Measurements from ENCODE around the gene STRN3. TPM values are rescaled to one million over a fixed set of nuclear protein-coding genes. Genes with fewer than 3 reads are reported as not detected.

STRN3 gene
- total RNA-seq, 6 donors from 2014 or later, result 21.9 to 61.4 (median 29.4) TPM

- WGBS, 2 donors, result 67 to 82% methylated on average over 20 of the region's 20 CpGs
- Histone ChIP-seq H3K36me3 (no peaks in the 10 kb centered on the region), H3K27me3 (peaks cover 0 to 27% (median 13%) of the 10 kb centered on the region in 4 donors), H3K9me3 (no peaks in the 10 kb centered on the region), H3K4me3 (peak overlapping the region in 3 of 4 donors; percentile 47 to 63 (median 61)), H3K4me1 (peaks cover 17 to 24% (median 19%) of the 10 kb centered on the region in 4 donors), H3K27ac (no peak overlapping the region)
- DNase-seq (no peak), ATAC-seq (ENCODE audit: low FRiP score in 2 of 2) (no peak)
- no peak for TF ChIP-seq POLR2AphosphoS5 (IDR thresholded peaks at IDR 0.05)
- no peak for TF ChIP-seq POLR2A (IDR thresholded peaks at IDR 0.05)
- no peak for TF ChIP-seq EP300 (IDR thresholded peaks at IDR 0.05)
- TF ChIP-seq CTCF (IDR thresholded peaks at IDR 0.05), result no peak
Measured at GRCh38 chr14:30873308-30874119, 152.7 kb downstream of the STRN3 start.

- Histone ChIP-seq H3K27ac (no peak overlapping the region), H3K27me3 (peaks cover 0 to 27% (median 13%) of the 10 kb centered on the region in 4 donors), H3K4me1 (peaks cover 17 to 24% (median 19%) of the 10 kb centered on the region in 4 donors), H3K36me3 (no peaks in the 10 kb centered on the region), H3K4me3 (no peak overlapping the region), H3K9me3 (no peaks in the 10 kb centered on the region)
- DNase-seq, result no peak
- ATAC-seq (ENCODE audit: low FRiP score in 2 of 2), result no peak
- TF ChIP-seq CTCF (IDR thresholded peaks at IDR 0.05) (no peak), POLR2A (IDR thresholded peaks at IDR 0.05) (no peak), EP300 (IDR thresholded peaks at IDR 0.05) (no peak), POLR2AphosphoS5 (IDR thresholded peaks at IDR 0.05) (no peak)
- WGBS, 2 donors, result 90 to 100% methylated on average over 1 of the region's 1 CpG
Measured at GRCh38 chr14:30872602-30873001, 153.6 kb downstream of the STRN3 start.

GRCh38 chr14:30869551-30870155 lies 156.5 kb downstream of the STRN3 start:
- ATAC-seq (ENCODE audit: low FRiP score in 2 of 2), result no peak
- 65 to 76% methylated on average over 2 of the region's 2 CpGs for WGBS, 2 donors
- peaks cover 8 to 12% (median 9%) of the 10 kb centered on the region in 4 donors for H3K4me1 ChIP-seq
- H3K27ac ChIP-seq, result no peak overlapping the region
- no peaks in the 10 kb centered on the region for H3K36me3 ChIP-seq
- no peaks in the 10 kb centered on the region for H3K9me3 ChIP-seq
- TF ChIP-seq EP300 (IDR thresholded peaks at IDR 0.05) (no peak), POLR2A (IDR thresholded peaks at IDR 0.05) (no peak), CTCF (IDR thresholded peaks at IDR 0.05) (no peak), POLR2AphosphoS5 (IDR thresholded peaks at IDR 0.05) (no peak)
- no peak for DNase-seq
- H3K4me3 ChIP-seq, result no peak overlapping the region
- H3K27me3 ChIP-seq, result peaks cover 0 to 14% (median 5%) of the 10 kb centered on the region in 4 donors

GRCh38 chr14:30868736-30869135 lies 157.4 kb downstream of the STRN3 start:
- 95 to 96% methylated on average over 5 of the region's 5 CpGs for WGBS, 2 donors
- H3K27ac ChIP-seq, result no peak overlapping the region
- peaks cover 0 to 5% (median 0%) of the 10 kb centered on the region in 4 donors for H3K27me3 ChIP-seq
- no peak for TF ChIP-seq CTCF (IDR thresholded peaks at IDR 0.05)
- TF ChIP-seq EP300 (IDR thresholded peaks at IDR 0.05), result no peak
- no peak for TF ChIP-seq POLR2AphosphoS5 (IDR thresholded peaks at IDR 0.05)
- no peak for TF ChIP-seq POLR2A (IDR thresholded peaks at IDR 0.05)
- ATAC-seq (ENCODE audit: low FRiP score in 2 of 2), result no peak
- no peaks in the 10 kb centered on the region for H3K9me3 ChIP-seq
- no peaks in the 10 kb centered on the region for H3K36me3 ChIP-seq
- DNase-seq, result no peak
- no peak overlapping the region for H3K4me3 ChIP-seq
- peaks cover 0 to 3% (median 0%) of the 10 kb centered on the region in 4 donors for H3K4me1 ChIP-seq
